AG04450 (cell line): ENCODE measurements around the gene NKPD1. TPM values are rescaled to one million over a fixed set of nuclear protein-coding genes. Genes with fewer than 3 reads are reported as not detected.

Source experiments
- CTCF ChIA-PET: fragments of 300-600, 350-600 bp; formaldehyde crosslinking; extraction: SDS; loops from one replicate; lab custom pipeline; 2022; ENCODE audit warnings: antibody characterized with exemption, inconsistent platforms; lab: Charles Lee
- POLR2A ChIA-PET: fragments of 350-600 bp; formaldehyde crosslinking; extraction: SDS; loops from one replicate; lab custom pipeline; 2021; ENCODE audit warnings: antibody characterized with exemption, inconsistent platforms; lab: Yijun Ruan, JAX
- DNase-seq: peaks from one replicate; pipeline ENCODE4 v3.0.0-alpha.2; 2011; ENCODE audit warnings: low read depth, low spot score
- H3K27ac ChIP-seq: one replicate; pipeline ENCODE4 v1.5.1; 2012; ENCODE audit warnings: low read depth, low read length, control low read depth
- H3K27me3 ChIP-seq: one replicate; pipeline ENCODE4 v1.6.0; 2012; ENCODE audit warnings: low read length; ENCODE audit not compliant: control insufficient read depth, insufficient read depth
- H3K4me3 ChIP-seq: 2 replicates; pipeline ENCODE4 v1.5.1; 2011; ENCODE audit warnings: mild to moderate bottlenecking, low read depth, low read length, control low read depth
- H3K9me3 ChIP-seq: 2 replicates; pipeline ENCODE4 v1.5.1; 2012; ENCODE audit warnings: low read length; ENCODE audit not compliant: control insufficient read depth, insufficient read depth
- polyA plus RNA-seq: library from polyadenylated mRNA; depleted of rRNA; stranded (reverse); fragments of >200 nt; gene quantifications from 2 replicates; pipeline ENCODE4 v1.2.3, GENCODE V29; 2011
- TF ChIP-seq, protein P1 (sequence below): IDR thresholded peaks from 2 replicates; pipeline ENCODE4 v1.5.1; 2011; ENCODE audit warnings: low read depth, low read length, control low read depth, inconsistent platforms

Gene NKPD1
- polyA plus RNA-seq, 1 experiment: 0.04 TPM

DNA sequence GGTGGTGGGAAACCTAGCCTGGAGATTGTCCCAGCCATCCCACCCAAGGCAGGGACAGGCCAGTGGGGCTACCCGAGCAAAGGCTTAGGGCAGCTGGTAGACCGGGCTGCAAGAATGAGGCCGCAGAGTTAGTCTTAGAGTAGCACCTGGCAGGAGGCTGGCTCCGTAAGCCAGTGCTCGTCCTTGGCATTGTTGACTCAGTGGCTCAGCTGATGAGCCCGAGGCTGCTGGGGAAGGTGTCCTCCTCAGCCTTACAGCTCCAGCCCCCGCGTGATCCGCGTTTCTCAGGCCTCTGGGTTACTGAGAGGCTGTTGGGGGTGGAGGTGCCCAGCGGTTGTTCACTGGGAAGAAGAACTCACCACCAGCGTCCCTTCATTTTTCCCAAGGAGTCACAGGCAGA lies 43.1 kb downstream of the NKPD1 start:
- Histone ChIP-seq H3K4me3 (no peak overlapping the region), H3K27ac (no peak overlapping the region), H3K27me3 (no peaks in the 10 kb centered on the region), H3K9me3 (no peaks in the 10 kb centered on the region)
- ChIA-PET POLR2A (no interaction called here), CTCF (interaction anchor here (0.6 to 1.4 kb wide), 2 partner anchors 9 to 155 kb away, joined by 3 to 5 read pairs; no protein-coding TSS in a partner anchor)
- no peak for DNase-seq
- TF ChIP-seq, protein P1, sequence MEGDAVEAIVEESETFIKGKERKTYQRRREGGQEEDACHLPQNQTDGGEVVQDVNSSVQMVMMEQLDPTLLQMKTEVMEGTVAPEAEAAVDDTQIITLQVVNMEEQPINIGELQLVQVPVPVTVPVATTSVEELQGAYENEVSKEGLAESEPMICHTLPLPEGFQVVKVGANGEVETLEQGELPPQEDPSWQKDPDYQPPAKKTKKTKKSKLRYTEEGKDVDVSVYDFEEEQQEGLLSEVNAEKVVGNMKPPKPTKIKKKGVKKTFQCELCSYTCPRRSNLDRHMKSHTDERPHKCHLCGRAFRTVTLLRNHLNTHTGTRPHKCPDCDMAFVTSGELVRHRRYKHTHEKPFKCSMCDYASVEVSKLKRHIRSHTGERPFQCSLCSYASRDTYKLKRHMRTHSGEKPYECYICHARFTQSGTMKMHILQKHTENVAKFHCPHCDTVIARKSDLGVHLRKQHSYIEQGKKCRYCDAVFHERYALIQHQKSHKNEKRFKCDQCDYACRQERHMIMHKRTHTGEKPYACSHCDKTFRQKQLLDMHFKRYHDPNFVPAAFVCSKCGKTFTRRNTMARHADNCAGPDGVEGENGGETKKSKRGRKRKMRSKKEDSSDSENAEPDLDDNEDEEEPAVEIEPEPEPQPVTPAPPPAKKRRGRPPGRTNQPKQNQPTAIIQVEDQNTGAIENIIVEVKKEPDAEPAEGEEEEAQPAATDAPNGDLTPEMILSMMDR: no peak

DNA sequence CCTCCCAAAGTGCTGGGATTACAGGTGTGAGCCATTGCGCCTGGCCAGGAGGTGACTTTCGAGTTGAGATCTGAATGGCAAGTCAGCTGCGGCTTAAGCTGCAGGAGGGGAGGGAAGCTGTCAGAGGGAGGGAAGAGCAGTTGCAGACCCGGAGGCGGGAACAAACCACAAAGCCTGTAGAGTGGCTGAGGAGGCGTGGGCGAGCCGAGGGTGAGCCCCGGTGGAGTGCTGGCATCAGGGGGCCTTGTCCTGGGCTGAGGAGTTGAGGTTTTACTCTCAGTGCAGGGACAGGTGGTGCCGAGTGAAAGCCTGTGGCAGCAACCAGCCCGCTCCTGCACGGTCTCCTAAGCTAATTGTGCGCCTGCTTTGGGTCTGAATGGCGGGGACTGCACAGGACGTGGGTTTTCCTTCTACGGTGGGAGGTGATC lies 43.6 kb downstream of the NKPD1 start:
- POLR2A ChIA-PET: no interaction called here
- no peak overlapping the region for H3K27ac ChIP-seq
- CTCF ChIA-PET: interaction anchor here (0.6 to 1.4 kb wide), 2 partner anchors 9 to 154 kb away, joined by 3 to 5 read pairs; no protein-coding TSS in a partner anchor
- TF ChIP-seq, protein P1: no peak
- H3K27me3 ChIP-seq: no peaks in the 10 kb centered on the region
- H3K9me3 ChIP-seq: no peaks in the 10 kb centered on the region
- DNase-seq: no peak
- no peak overlapping the region for H3K4me3 ChIP-seq

DNA sequence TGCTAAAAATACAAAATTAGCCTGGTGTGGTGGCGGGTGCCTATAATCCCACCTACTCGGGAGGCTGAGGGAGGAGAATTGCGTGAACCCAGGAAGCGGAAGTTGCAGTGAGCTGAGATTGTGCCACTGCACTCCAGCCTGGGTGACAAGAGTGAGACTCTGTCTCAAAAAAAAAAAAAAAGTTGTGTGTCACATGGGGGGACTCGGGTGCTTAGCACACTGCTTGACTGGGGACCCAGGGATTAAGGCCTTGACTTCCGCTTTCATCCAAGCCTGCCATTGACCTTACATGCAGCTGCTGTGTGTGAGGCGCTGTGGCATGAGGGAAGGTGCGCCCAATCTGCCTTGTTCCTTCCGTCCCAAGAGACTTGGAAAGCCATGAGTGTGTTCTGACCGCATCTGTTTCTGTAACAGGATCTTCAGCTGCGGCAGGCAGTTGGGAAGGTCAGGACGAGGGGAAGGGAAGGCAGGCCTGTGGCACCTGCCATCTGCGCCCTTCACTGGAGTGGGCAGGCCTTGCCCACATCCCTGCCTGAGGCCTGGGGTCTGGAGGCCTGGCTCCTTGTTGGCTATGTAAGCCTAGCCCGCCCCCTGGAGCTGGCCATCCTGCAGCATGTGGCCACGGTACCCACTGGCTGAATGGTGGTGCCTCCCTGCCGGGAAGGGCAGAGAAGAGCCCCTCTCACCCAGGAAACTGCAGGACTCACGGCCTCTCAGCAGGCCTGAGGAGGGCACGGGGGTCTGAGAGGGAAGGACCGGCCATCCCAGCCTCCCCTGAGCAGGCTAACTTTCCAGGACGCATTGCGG lies 44.8 kb downstream of the NKPD1 start:
- POLR2A ChIA-PET: no interaction called here
- Histone ChIP-seq H3K9me3 (no peaks in the 10 kb centered on the region), H3K27me3 (no peaks in the 10 kb centered on the region), H3K4me3 (no peak overlapping the region), H3K27ac (no peak overlapping the region)
- no peak for DNase-seq
- CTCF ChIA-PET: interaction anchor here (1.1 kb wide), 1 partner anchor 9 kb away, joined by 3 read pairs; no protein-coding TSS in a partner anchor
- TF ChIP-seq, protein P1: no peak

DNA sequence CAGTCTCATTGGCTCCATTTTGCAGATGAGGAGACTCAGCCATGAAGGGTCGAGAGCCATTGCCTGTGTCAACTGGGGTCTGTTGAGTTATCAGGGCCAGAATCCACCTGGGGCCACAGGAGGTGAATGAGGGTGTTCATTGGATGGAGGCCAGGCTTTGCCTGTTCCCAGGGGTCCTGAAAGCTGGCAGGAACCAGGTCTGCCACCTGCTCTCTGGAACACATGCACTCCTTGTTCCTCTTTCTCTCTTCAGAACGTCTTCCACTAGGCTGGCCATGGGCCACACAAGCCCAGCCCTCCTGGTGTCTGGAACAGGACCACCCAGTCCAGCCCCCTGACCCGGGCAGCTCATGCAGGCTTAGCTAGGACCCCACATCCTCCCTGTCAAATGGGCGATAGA lies 46.7 kb downstream of the NKPD1 start:
- CTCF ChIA-PET: no interaction called here
- TF ChIP-seq, protein P1: no peak
- Histone ChIP-seq H3K4me3 (no peak overlapping the region), H3K9me3 (no peaks in the 10 kb centered on the region), H3K27ac (no peak overlapping the region), H3K27me3 (no peaks in the 10 kb centered on the region)
- DNase-seq: no peak
- POLR2A ChIA-PET: no interaction called here

DNA sequence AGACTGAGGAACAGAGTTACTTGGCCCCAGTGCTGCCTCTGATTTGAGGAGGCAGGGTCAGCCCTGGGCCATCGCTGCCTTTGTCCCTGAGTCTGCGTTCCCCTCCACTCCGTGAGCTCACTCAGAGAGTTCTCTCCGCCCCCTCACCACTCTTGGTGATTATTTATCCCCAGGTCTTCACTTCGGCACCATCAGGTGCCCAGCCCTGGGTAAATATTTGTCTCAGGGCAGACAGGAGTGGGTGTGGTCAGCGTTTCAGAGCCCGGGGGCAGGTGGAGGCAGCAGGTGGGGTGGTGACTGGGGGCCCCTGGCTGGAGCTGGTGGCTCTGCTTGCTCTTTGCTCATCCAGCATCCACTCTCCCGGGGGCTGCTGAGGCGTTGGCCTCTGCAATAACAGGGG lies 47.2 kb downstream of the NKPD1 start:
- CTCF ChIA-PET: interaction anchor here (1.6 kb wide), 1 partner anchor 12 kb away, joined by 7 read pairs; no protein-coding TSS in a partner anchor
- H3K4me3 ChIP-seq: no peak overlapping the region
- POLR2A ChIA-PET: no interaction called here

More for the DNA sequence above, 47.2 kb downstream of the NKPD1 start:
- TF ChIP-seq, protein P1: no peak
- H3K9me3 ChIP-seq: no peaks in the 10 kb centered on the region
- no peak overlapping the region for H3K27ac ChIP-seq
- no peak for DNase-seq
- H3K27me3 ChIP-seq: no peaks in the 10 kb centered on the region
